Endothelial cell of umbilical vein (primary cell): ENCODE data around the gene SLC25A21.

Experiments used
- CTCF ChIP-seq, 2 donors: IDR thresholded peaks; 1 replicate in 1 of 2; 2 replicates in 1 of 2; pipeline ENCODE4 v1.5.1; 2011; ENCODE audit warnings: low read length in 2 of 2, mild to moderate bottlenecking in 2 of 2, moderate library complexity in 2 of 2, control low read depth in 1 of 2, inconsistent platforms in 1 of 2, low read depth in 1 of 2; ENCODE audit not compliant: insufficient read depth in 1 of 2; ENCODE audit errors: extremely low read depth in 1 of 2
- EZH2 ChIP-seq: IDR thresholded peaks from 2 replicates; pipeline ENCODE4 v1.6.1; 2012; ENCODE audit warnings: borderline replicate concordance, low read depth, mild to moderate bottlenecking, moderate library complexity, low read length, inconsistent platforms; ENCODE audit not compliant: severe bottlenecking
- MAX ChIP-seq: IDR thresholded peaks from 2 replicates; pipeline ENCODE4 v1.6.1; 2011; ENCODE audit not compliant: insufficient read depth, insufficient read length
- POLR2AphosphoS5 ChIP-seq: IDR thresholded peaks from 2 replicates; pipeline ENCODE4 v1.6.1; 2012; ENCODE audit warnings: low read depth, mild to moderate bottlenecking, control low read depth, low read length, moderate library complexity; ENCODE audit not compliant: insufficient read depth

- TF ChIP-seq CTCF (IDR thresholded peaks at IDR 0.05; ENCODE audit: extremely low read depth in 1 of 2, insufficient read depth in 1 of 2, low read depth in 1 of 2, low read length in 2 of 2) (no peak), MAX (no peak), EZH2 (no peak), POLR2AphosphoS5 (no peak)
Observed at GRCh38 chr14:37122919-37123639, 49.3 kb downstream of the SLC25A21 start.
